OCI-LY1 (cell line): Measurements from ENCODE around the gene PUM1.

ENCODE experiments used
- H2AFZ ChIP-seq: fragments of 200-600 bp; sonication (generic), shearing (Covaris generic); 2 replicates; pipeline ENCODE4 v1.6.0; 2014; ENCODE audit warnings: antibody characterized with exemption, mild to moderate bottlenecking, low read length
- H3F3A ChIP-seq: fragments of 200-600 bp; sonication (generic), shearing (Covaris generic); 2 replicates; pipeline ENCODE4 v1.6.0; 2014; ENCODE audit warnings: mild to moderate bottlenecking, antibody characterized with exemption, low read length, moderate library complexity; ENCODE audit not compliant: insufficient read depth
- H3K27ac ChIP-seq: fragments of 200-600 bp; sonication (generic); 2 replicates; pipeline ENCODE4 v1.5.1; 2014; ENCODE audit warnings: low read length, mixed run types, mild to moderate bottlenecking, low read depth; ENCODE audit not compliant: poor library complexity, severe bottlenecking
- H3K27me3 ChIP-seq: fragments of 200-600 bp; sonication (generic); 2 replicates; pipeline ENCODE4 v1.6.0; 2014; ENCODE audit warnings: antibody characterized with exemption, mild to moderate bottlenecking, low read length, moderate library complexity; ENCODE audit not compliant: insufficient read depth
- H3K36me3 ChIP-seq: fragments of 200-600 bp; sonication (generic); 2 replicates; pipeline ENCODE4 v1.6.1; 2014; ENCODE audit warnings: mild to moderate bottlenecking, antibody characterized with exemption, low read length, moderate library complexity, mixed read lengths; ENCODE audit not compliant: insufficient read depth
- H3K4me1 ChIP-seq: fragments of 200-600 bp; sonication (generic); 2 replicates; pipeline ENCODE4 v1.5.1; 2014; ENCODE audit warnings: mild to moderate bottlenecking, low read length, moderate library complexity; ENCODE audit not compliant: insufficient read depth, severe bottlenecking
- H3K4me2 ChIP-seq: fragments of 200-600 bp; sonication (generic), shearing (Covaris generic); 2 replicates; pipeline ENCODE4 v1.6.1; 2014; ENCODE audit warnings: low read length
- H3K4me3 ChIP-seq: fragments of 200-600 bp; sonication (generic); 2 replicates; pipeline ENCODE4 v1.5.1; 2014; ENCODE audit warnings: low read length, low read depth, mild to moderate bottlenecking, mixed read lengths; ENCODE audit not compliant: poor library complexity, severe bottlenecking
- H3K79me2 ChIP-seq: fragments of 200-600 bp; shearing (Covaris generic); 2 replicates; pipeline ENCODE4 v1.6.1; 2016; ENCODE audit warnings: mixed run types, low read length, mixed read lengths; ENCODE audit not compliant: insufficient read depth
- H3K9ac ChIP-seq: fragments of 200-600 bp; sonication (generic), shearing (Covaris generic); 2 replicates; pipeline ENCODE4 v1.6.1; 2014; ENCODE audit warnings: mild to moderate bottlenecking, low read length, mixed read lengths
- H3K9me2 ChIP-seq: fragments of 200-600 bp; sonication (generic), shearing (Covaris generic); 2 replicates; pipeline ENCODE4 v1.6.1; 2014; ENCODE audit warnings: low read depth, mild to moderate bottlenecking, low read length, mixed read lengths
- H3K9me3 ChIP-seq: fragments of 200-600 bp; shearing (Covaris generic); 2 replicates; pipeline ENCODE4 v1.6.1; 2014; ENCODE audit warnings: low read length, mixed read lengths
- H4K20me1 ChIP-seq: fragments of 200-600 bp; sonication (generic), shearing (Covaris generic); 2 replicates; pipeline ENCODE4 v1.6.0; 2016; ENCODE audit warnings: mild to moderate bottlenecking, low read length; ENCODE audit not compliant: insufficient read depth
- CTCF ChIP-seq: fragments of 200-600 bp; sonication (generic), shearing (Covaris generic); IDR thresholded peaks from 2 replicates; pipeline ENCODE4 v1.5.1; 2017; ENCODE audit warnings: mild to moderate bottlenecking, antibody characterized with exemption, low read length, moderate library complexity, mixed read lengths
- EZH2 ChIP-seq: fragments of 200-600 bp; sonication (generic), shearing (Covaris generic); IDR thresholded peaks from 2 replicates; pipeline ENCODE4 v1.8.0; 2017; ENCODE audit warnings: borderline replicate concordance, mixed run types, mild to moderate bottlenecking, antibody characterized with exemption, low read length, moderate library complexity, mixed read lengths

Gene PUM1

GRCh38 chr1:30991862-30992606, 73.5 kb downstream of the PUM1 start:
- H3F3A ChIP-seq = no peaks in the 10 kb centered on the region
- H3K36me3 ChIP-seq = peaks cover 90% of the 10 kb centered on the region
- H3K79me2 ChIP-seq = peaks cover 74% of the 10 kb centered on the region
- no peak overlapping the region for H3K9ac ChIP-seq
- no peak overlapping the region for H2AFZ ChIP-seq
- H3K4me3 ChIP-seq = no peak overlapping the region
- H3K9me2 ChIP-seq = no peaks in the 10 kb centered on the region
- H3K4me2 ChIP-seq = no peak overlapping the region
- H3K4me1 ChIP-seq = no peaks in the 10 kb centered on the region
- no peak overlapping the region for H3K27ac ChIP-seq
- H3K27me3 ChIP-seq = no peaks in the 10 kb centered on the region
- no peaks in the 10 kb centered on the region for H3K9me3 ChIP-seq
- TF ChIP-seq CTCF (no peak), EZH2 (no peak)
- no peaks in the 10 kb centered on the region for H4K20me1 ChIP-seq

GRCh38 chr1:30990591-30990990, 74.9 kb downstream of the PUM1 start:
- H3K9ac ChIP-seq = no peak overlapping the region
- no peak overlapping the region for H2AFZ ChIP-seq
- TF ChIP-seq EZH2 (no peak), CTCF (no peak)
- no peak overlapping the region for H3K4me2 ChIP-seq
- no peaks in the 10 kb centered on the region for H4K20me1 ChIP-seq
- peaks cover 85% of the 10 kb centered on the region for H3K36me3 ChIP-seq
- H3K9me2 ChIP-seq = no peaks in the 10 kb centered on the region
- H3K79me2 ChIP-seq = peaks cover 75% of the 10 kb centered on the region
- no peak overlapping the region for H3K4me3 ChIP-seq
- no peaks in the 10 kb centered on the region for H3F3A ChIP-seq
- no peak overlapping the region for H3K27ac ChIP-seq
- H3K9me3 ChIP-seq = no peaks in the 10 kb centered on the region
- H3K4me1 ChIP-seq = no peaks in the 10 kb centered on the region
- no peaks in the 10 kb centered on the region for H3K27me3 ChIP-seq

- Histone ChIP-seq H3K27ac (no peak overlapping the region), H3K36me3 (peaks cover 76% of the 10 kb centered on the region), H3K79me2 (peaks cover 79% of the 10 kb centered on the region), H2AFZ (no peak overlapping the region), H3K4me2 (no peak overlapping the region), H3K4me3 (no peak overlapping the region), H3K4me1 (peaks cover 7% of the 10 kb centered on the region), H3K27me3 (no peaks in the 10 kb centered on the region), H3K9ac (no peak overlapping the region), H3F3A (no peaks in the 10 kb centered on the region), H3K9me3 (no peaks in the 10 kb centered on the region), H4K20me1 (no peaks in the 10 kb centered on the region), H3K9me2 (no peaks in the 10 kb centered on the region)
- TF ChIP-seq CTCF (no peak), EZH2 (no peak)
Observed at GRCh38 chr1:30988045-30988444, 77.5 kb downstream of the PUM1 start.
